ENCODE measurements around the gene RBM10.

RBM10 gene

DNA sequence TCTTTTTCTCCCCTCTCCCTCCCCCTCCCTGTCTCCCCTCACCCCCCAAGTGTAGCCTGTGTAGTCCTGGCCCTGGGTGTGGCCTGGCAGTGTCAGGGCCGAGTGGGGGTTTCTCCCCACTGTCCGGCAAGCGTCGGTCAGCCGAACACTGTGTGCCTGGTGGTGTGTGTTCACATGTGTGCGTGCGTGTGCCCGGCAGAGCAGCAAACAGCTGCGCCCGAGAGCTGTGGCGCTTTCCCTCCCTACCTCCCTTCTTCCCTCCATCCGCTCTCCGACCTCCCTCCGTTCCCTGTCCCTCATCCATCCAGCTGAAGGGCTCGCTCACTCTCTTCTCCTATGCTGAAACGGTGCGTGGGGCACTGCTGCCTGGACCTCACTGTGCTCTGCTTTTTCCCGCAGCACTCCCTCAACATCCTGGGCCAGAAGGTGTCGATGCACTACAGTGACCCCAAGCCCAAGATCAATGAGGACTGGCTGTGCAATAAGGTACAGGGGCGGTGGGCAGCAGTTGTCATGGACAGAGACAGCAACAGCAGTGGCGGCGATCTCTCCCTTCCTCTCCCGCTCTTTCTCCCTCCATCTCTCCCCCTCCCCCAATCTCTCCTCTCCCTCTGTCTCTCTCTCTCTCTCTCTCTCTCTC, 31.2 kb downstream of the RBM10 start:
- DNase-seq (ENCODE audit: low read depth in 2 of 2), result no peak

- no peak for DNase-seq (ENCODE audit: low read depth in 2 of 2)
Measured at GRCh38 chrX:47177079-47177478, 32.1 kb downstream of the RBM10 start.

DNA sequence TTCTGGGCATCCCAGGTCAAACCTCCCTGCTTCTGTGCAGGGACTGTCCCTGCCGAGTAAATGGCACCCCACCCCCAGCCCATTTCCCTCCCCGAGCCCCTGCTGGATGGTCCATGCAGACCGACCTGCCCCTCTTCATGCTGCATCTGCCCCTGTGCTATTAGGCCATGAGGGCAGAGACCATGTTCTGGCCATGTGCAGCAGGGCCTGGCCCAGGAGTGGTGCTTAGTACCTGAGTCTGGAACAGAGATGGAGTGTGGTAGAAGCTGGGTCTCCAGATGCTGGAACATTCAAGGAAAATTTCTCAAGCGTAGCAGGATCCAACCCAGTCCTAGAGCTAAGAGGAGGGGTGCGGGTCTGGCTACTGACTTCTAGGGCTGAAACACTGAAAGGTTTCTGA, 33.3 kb downstream of the RBM10 start:
- DNase-seq (ENCODE audit: low read depth in 2 of 2), result no peak

DNA sequence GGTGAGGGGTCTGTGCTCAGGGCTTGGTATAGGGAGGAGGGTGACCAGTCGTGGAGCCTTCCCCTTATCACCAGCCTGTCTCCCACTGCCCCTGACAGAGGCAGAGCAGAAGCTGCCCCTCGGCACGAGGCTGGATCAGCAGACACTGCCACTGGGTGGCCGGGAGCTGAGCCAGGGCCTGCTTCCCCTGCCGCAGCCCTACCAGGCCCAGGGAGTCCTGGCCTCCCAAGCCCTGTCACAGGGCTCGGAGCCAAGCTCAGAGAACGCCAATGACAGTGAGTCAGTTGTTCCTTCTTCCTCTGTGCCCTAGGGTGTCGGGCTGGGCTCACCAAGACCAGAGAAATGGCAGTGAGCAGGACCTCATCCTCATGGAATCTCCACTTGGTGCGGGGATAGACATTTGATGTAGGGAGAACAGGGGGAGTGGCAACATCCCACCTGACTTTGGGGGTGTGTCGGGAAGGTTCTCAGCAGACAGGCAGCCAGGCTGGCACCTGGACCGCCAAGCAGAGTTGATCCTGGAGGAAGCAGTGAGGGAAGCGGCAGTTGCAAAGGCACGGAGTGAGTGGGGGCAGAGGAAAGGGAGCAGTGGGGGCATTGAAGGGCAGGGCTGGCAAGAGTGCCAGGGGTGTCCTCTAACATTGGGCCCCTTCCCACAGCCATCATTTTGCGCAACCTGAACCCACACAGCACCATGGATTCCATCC, 34.4 kb downstream of the RBM10 start:
- DNase-seq (ENCODE audit: low read depth in 2 of 2), result no peak

DNA sequence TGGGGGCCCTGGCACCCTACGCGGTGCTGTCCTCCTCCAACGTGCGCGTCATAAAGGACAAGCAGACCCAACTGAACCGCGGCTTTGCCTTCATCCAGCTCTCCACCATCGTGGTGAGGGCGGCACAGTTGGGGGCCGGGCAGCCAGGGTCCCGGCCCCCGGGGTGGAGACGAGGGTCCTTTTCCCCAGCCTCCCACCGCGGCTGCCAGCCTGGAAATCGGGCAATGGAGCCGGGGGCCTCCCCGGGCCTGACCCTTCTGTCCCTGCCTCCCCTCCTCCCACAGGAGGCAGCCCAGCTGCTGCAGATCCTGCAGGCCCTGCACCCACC, 34.9 kb downstream of the RBM10 start:
- no peak for DNase-seq (ENCODE audit: low read depth in 2 of 2)

GRCh38 chrX:47180346-47180745, 35.3 kb downstream of the RBM10 start:
- DNase-seq (ENCODE audit: low read depth in 2 of 2), result no peak

DNA sequence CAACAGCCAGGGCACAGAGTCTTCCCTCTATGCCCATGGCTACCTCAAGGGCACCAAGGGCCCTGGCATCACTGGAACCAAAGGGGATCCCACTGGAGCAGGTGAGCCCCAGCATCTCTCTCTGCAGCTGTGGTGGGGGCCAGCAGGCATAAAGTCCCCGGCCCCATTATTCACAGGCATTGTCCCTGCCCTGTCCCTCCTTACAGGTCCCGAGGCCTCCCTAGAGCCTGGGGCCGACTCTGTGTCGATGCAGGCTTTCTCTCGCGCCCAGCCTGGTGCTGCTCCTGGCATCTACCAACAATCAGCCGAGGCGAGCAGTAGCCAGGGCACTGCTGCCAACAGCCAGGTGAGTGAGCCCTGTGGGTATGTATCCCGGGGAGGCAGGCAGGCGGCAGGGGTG, 36.3 kb downstream of the RBM10 start:
- DNase-seq (ENCODE audit: low read depth in 2 of 2), result no peak

GRCh38 chrX:47182106-47182700, 37.2 kb downstream of the RBM10 start:
- DNase-seq (ENCODE audit: low read depth in 2 of 2), result no peak

DNA sequence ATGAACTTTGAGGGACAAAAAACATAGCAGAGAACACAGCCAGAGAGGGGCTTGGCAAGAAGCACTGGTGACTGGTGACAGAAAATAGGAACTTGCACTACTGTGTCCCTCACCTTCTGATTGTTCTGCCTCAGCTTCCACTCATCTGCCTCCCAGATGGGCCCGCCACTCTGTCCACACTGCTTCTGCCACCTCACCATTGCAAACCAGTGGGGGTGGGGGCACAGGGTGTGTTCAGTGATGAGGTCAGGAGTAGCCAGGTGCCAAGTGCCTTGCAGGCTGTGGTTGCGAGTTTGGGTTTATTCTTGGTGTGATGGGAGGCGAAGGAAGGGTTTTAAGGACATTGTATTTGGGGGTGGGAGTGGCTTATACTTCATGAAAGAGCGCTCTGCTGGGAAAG, 39.5 kb downstream of the RBM10 start:
- no peak for DNase-seq (ENCODE audit: low read depth in 2 of 2)

DNA sequence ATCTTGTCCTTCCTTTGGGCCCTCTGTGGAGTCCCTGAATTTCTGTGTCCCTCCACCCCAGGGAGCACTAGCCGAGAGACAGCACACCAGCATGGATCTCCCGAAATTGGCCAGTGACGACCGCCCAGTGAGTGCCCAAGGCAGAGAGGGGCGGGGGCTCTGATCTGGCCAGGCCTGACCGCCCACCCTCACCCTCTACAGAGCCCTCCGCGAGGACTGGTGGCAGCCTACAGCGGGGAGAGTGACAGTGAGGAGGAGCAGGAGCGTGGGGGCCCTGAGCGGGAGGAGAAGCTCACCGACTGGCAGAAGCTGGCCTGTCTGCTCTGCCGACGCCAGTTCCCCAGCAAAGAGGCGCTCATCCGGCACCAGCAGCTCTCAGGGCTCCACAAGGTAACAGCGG, 40.2 kb downstream of the RBM10 start:
- no peak for DNase-seq (ENCODE audit: low read depth in 2 of 2)

DNA sequence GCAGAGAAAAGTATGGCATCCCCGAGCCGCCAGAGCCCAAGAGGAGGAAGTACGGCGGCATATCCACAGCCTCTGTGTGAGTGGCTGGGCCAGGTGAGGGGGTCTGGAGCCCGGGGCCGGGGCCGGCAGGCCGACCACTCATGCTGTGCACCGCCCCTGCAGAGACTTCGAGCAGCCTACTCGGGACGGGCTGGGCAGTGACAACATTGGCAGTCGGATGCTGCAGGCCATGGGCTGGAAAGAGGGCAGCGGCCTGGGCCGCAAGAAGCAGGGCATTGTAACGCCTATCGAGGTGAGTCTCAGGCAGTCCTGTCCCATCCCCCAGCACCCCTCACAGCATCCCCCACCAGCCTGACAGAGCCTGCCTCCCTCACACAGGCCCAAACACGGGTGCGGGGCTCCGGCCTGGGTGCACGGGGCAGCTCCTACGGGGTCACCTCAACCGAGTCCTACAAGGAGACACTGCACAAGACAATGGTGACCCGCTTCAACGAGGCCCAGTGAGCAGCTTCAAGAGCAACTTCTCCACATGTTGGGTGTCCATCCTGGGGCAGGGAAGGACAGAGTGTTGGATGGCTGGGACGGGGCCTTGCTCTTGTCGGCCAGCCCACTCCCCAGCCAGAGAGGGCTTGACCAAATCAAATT, 41.2 kb downstream of the RBM10 start:
- DNase-seq (ENCODE audit: low read depth in 2 of 2), result no peak

GRCh38 chrX:47187106-47187677, 42.2 kb downstream of the RBM10 start:
- no peak for DNase-seq (ENCODE audit: low read depth in 2 of 2)

DNA sequence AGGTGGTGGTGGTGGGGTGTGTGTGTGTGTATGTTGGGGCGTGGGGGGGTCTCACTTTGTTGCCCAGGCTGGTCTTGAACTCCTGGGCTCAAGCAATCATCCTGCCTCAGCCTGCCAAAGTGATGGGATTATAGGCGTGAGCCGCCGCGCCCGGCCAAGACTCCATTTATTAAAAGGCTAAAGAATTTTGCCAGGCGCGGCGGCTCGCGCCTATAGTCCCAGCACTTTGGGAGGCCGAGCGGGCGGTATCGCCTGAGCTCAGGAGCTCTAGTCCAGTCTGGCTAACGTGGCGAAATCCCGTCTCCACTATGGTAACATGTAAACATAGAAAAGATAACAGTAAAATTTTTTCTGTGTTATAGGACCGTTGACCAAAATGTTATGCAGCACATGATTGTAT, 44.9 kb downstream of the RBM10 start:
- DNase-seq (ENCODE audit: low read depth in 2 of 2), result no peak

GRCh38 chrX:47190445-47191269, 45.6 kb downstream of the RBM10 start:
- peak; percentile 74 to 80 for DNase-seq (ENCODE audit: low read depth in 2 of 2)

- peak; percentile 31 to 34 for DNase-seq (ENCODE audit: low read depth in 2 of 2)
Measured at GRCh38 chrX:47191331-47191730, 46.3 kb downstream of the RBM10 start.

DNA sequence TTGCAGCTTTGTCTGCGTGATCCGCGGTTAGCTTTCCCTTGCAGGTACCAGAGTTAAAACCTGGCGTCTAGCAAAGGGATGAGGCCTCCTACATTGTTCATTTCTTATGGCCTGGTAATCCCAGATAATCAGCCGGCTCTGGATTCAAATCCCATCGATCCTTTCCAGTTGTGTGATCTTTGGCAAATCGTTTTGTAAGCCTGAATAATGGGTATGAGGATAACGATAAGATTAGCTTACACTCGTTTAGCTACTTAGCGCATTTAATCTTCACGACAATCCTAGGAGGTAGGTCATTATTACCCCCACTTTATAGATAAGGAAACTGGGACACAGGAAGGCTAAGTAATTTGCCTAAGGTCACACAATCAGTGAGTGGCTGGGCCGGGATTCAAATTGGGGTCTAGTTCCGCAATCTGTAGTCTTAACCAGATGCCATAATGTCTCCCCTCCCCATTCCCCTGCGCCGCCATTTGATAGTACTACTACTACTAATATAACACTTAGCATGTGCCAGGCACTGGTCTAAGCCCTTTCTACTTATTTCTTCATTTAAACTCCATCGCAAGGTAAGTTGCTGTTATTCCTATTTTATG, 46.9 kb downstream of the RBM10 start:
- DNase-seq (ENCODE audit: low read depth in 2 of 2), result no peak

- peak; percentile 81 to 93 for DNase-seq (ENCODE audit: low read depth in 2 of 2)
Measured at GRCh38 chrX:47193475-47194193, 48.6 kb downstream of the RBM10 start, which contains the start of gene UBA1. Gene UBA1 (plus strand): TSS chrX:47193829. CDS start chrX:47198803, 4,974 bp downstream.

GRCh38 chrX:47194194-47194787, 49.3 kb downstream of the RBM10 start:
- no peak for DNase-seq (ENCODE audit: low read depth in 2 of 2)

- no peak for DNase-seq (ENCODE audit: low read depth in 2 of 2)
Measured at GRCh38 chrX:47196098-47196497, 51.1 kb downstream of the RBM10 start.

GRCh38 chrX:47197526-47197925, 52.5 kb downstream of the RBM10 start:
- DNase-seq (ENCODE audit: low read depth in 2 of 2), result no peak
